SK-N-SH treated with all-trans-retinoic acid at 6 μM for 48 hours (cell line): ENCODE results near the gene C4orf33.

Source experiments
- ATAC-seq: fragments of 200-7000 bp; cut with Tn5 transposase; 3 replicates; pipeline ENCODE4 v1.9.1; 2020; ENCODE audit warnings: mild to moderate bottlenecking, moderate library complexity
- ARNTL ChIP-seq: fragments of 450-650 bp; formaldehyde crosslinking; IDR thresholded peaks from 2 replicates; pipeline ENCODE4 v1.5.0; 2020; ENCODE audit warnings: low read depth, mild to moderate bottlenecking, moderate library complexity, borderline replicate concordance
- BACH2 ChIP-seq: fragments of 250-450 bp; sonication (Bioruptor Pico); IDR thresholded peaks from 2 replicates; pipeline ENCODE4 v1.9.0; 2021; ENCODE audit warnings: mild to moderate bottlenecking, borderline replicate concordance
- CSRNP3 ChIP-seq: fragments of 250-450 bp; sonication (Bioruptor Pico); IDR thresholded peaks from 2 replicates; pipeline ENCODE4 v1.5.1; 2021; ENCODE audit warnings: mild to moderate bottlenecking, moderate library complexity
- ESRRG ChIP-seq: fragments of 250-450 bp; sonication (Bioruptor Pico); IDR thresholded peaks from 2 replicates; pipeline ENCODE4 v1.6.1; 2021; ENCODE audit warnings: mild to moderate bottlenecking
- GLIS3 ChIP-seq: fragments of 250-450 bp; sonication (Bioruptor Pico); IDR thresholded peaks from 2 replicates; pipeline ENCODE4 v1.5.0; 2020; ENCODE audit warnings: mild to moderate bottlenecking, moderate library complexity
- OSR1 ChIP-seq: fragments of 250-450 bp; sonication (Bioruptor Pico); IDR thresholded peaks from 2 replicates; pipeline ENCODE4 v1.8.0; 2022; ENCODE audit warnings: moderate library complexity, mild to moderate bottlenecking, inconsistent platforms
- POU6F1 ChIP-seq: fragments of 250-450 bp; sonication (Bioruptor Pico); IDR thresholded peaks from 2 replicates; pipeline ENCODE4 v1.8.0; 2021; ENCODE audit warnings: low read depth, mild to moderate bottlenecking, moderate library complexity, borderline replicate concordance
- RARB ChIP-seq: fragments of 250-450 bp; sonication (Bioruptor Pico); IDR thresholded peaks from 2 replicates; pipeline ENCODE4 v1.8.0; 2021; ENCODE audit warnings: mild to moderate bottlenecking, moderate library complexity
- TCF4 ChIP-seq: fragments of 250-450 bp; sonication (Bioruptor Pico); IDR thresholded peaks from 2 replicates; pipeline ENCODE4 v1.8.0; 2021; ENCODE audit warnings: mild to moderate bottlenecking, moderate library complexity, borderline replicate concordance
- TOX ChIP-seq: fragments of 250-450 bp; sonication (Bioruptor Pico); IDR thresholded peaks from 2 replicates; pipeline ENCODE4 v1.8.0; 2021; ENCODE audit warnings: mild to moderate bottlenecking, moderate library complexity, borderline replicate concordance
- ZFP3 ChIP-seq: fragments of 250-450 bp; sonication (Bioruptor Pico); IDR thresholded peaks from 2 replicates; pipeline ENCODE4 v1.5.0; 2020; ENCODE audit warnings: mild to moderate bottlenecking, moderate library complexity

C4orf33 gene

GRCh38 chr4:129164243-129164642 is 68.3 kb downstream of the C4orf33 start:
- no peak for TF ChIP-seq ZFP3 (CRISPR knock-in tag)
- no peak for TF ChIP-seq BACH2 (CRISPR knock-in tag)
- no peak for TF ChIP-seq GLIS3 (CRISPR knock-in tag)
- no peak for TF ChIP-seq CSRNP3 (CRISPR knock-in tag)
- TF ChIP-seq RARB (CRISPR knock-in tag): no peak
- no peak for TF ChIP-seq TOX
- no peak for TF ChIP-seq OSR1 (CRISPR knock-in tag)
- no peak for TF ChIP-seq ESRRG
- TF ChIP-seq ARNTL (CRISPR knock-in tag): no peak
- no peak for TF ChIP-seq TCF4 (CRISPR knock-in tag)
- TF ChIP-seq POU6F1 (CRISPR knock-in tag): no peak
- no peak for ATAC-seq
